IPS-20b (cell line): Measurements from ENCODE around the gene LSM7.
"Not testable (repeated sequence)": the region's sequence is repeated elsewhere in the genome, so short reads cannot be mapped to it uniquely, and the experiment has no call there.

Experiments
- H3K27ac ChIP-seq: one replicate; pipeline ENCODE4 v1.5.1; 2013; ENCODE audit warnings: low read length
- H3K27me3 ChIP-seq: 2 replicates; pipeline ENCODE4 v1.6.1; 2013; ENCODE audit warnings: mild to moderate bottlenecking, low read length, inconsistent platforms; ENCODE audit not compliant: insufficient read depth
- H3K36me3 ChIP-seq: 2 replicates; pipeline ENCODE4 v1.6.1; 2013; ENCODE audit warnings: low read depth, mild to moderate bottlenecking, inconsistent platforms, low read length, moderate library complexity; ENCODE audit not compliant: insufficient read depth
- H3K4me1 ChIP-seq: 2 replicates; pipeline ENCODE4 v1.6.1; 2013; ENCODE audit warnings: mild to moderate bottlenecking, control low read depth, inconsistent platforms, low read length, moderate library complexity; ENCODE audit not compliant: insufficient read depth
- H3K4me3 ChIP-seq: 2 replicates; pipeline ENCODE4 v1.5.1; 2013; ENCODE audit warnings: mild to moderate bottlenecking, low read length, inconsistent platforms
- H3K9ac ChIP-seq: 2 replicates; pipeline ENCODE4 v1.6.1; 2013; ENCODE audit warnings: low read depth, mild to moderate bottlenecking, inconsistent platforms, low read length, moderate library complexity
- H3K9me3 ChIP-seq: 2 replicates; pipeline ENCODE4 v1.6.1; 2013; ENCODE audit warnings: mild to moderate bottlenecking, low read depth, low read length, inconsistent platforms; ENCODE audit not compliant: insufficient read depth

Gene LSM7

GRCh38 chr19:2287585-2288337, 40.6 kb downstream of the LSM7 start:
- no peak overlapping the region for H3K9ac ChIP-seq
- H3K27ac ChIP-seq: no peak overlapping the region
- peaks cover 85% of the 10 kb centered on the region for H3K27me3 ChIP-seq
- H3K9me3 ChIP-seq: no peaks in the 10 kb centered on the region; the same call in 1 of the 2 replicates
- no peaks in the 10 kb centered on the region; the same call in 1 of the 2 replicates for H3K4me1 ChIP-seq
- H3K4me3 ChIP-seq: no peak overlapping the region
- no peaks in the 10 kb centered on the region for H3K36me3 ChIP-seq

GRCh38 chr19:2286402-2287140, 41.8 kb downstream of the LSM7 start:
- Histone ChIP-seq H3K9ac (no peak overlapping the region), H3K9me3 (no peaks in the 10 kb centered on the region; the same call in 1 of the 2 replicates), H3K36me3 (no peaks in the 10 kb centered on the region), H3K4me3 (no peak overlapping the region), H3K4me1 (no peaks in the 10 kb centered on the region; the same call in 1 of the 2 replicates), H3K27ac (no peak overlapping the region), H3K27me3 (peaks cover 85% of the 10 kb centered on the region)

GRCh38 chr19:2283835-2284507, 44.4 kb downstream of the LSM7 start:
- Histone ChIP-seq H3K36me3 (no peaks in the 10 kb centered on the region), H3K27me3 (peaks cover 60% of the 10 kb centered on the region), H3K9me3 (no peaks in the 10 kb centered on the region), H3K4me1 (no peaks in the 10 kb centered on the region; the same call in 1 of the 2 replicates), H3K9ac (no peak overlapping the region), H3K4me3 (no peak overlapping the region), H3K27ac (no peak overlapping the region)

- Histone ChIP-seq H3K4me3 (peak overlapping the region; percentile 54; the same call in 1 of the 2 replicates), H3K4me1 (no peaks in the 10 kb centered on the region; the same call in 1 of the 2 replicates), H3K27me3 (peaks cover 49% of the 10 kb centered on the region), H3K9me3 (no peaks in the 10 kb centered on the region), H3K36me3 (no peaks in the 10 kb centered on the region), H3K9ac (no peak overlapping the region), H3K27ac (no peak overlapping the region)
These were observed 45.5 kb downstream of the LSM7 start for GRCh38 chr19:2282862-2283237.

GRCh38 chr19:2282062-2282861, 46.1 kb downstream of the LSM7 start, which contains the start of gene PEAK3:
Gene PEAK3, minus strand, starts transcription at chr19:2282175. Its CDS starts 1,244 bp downstream, at chr19:2280931.
- H3K4me3 ChIP-seq: peak within 1 kb of the TSS; percentile 54; the same call in 1 of the 2 replicates

DNA sequence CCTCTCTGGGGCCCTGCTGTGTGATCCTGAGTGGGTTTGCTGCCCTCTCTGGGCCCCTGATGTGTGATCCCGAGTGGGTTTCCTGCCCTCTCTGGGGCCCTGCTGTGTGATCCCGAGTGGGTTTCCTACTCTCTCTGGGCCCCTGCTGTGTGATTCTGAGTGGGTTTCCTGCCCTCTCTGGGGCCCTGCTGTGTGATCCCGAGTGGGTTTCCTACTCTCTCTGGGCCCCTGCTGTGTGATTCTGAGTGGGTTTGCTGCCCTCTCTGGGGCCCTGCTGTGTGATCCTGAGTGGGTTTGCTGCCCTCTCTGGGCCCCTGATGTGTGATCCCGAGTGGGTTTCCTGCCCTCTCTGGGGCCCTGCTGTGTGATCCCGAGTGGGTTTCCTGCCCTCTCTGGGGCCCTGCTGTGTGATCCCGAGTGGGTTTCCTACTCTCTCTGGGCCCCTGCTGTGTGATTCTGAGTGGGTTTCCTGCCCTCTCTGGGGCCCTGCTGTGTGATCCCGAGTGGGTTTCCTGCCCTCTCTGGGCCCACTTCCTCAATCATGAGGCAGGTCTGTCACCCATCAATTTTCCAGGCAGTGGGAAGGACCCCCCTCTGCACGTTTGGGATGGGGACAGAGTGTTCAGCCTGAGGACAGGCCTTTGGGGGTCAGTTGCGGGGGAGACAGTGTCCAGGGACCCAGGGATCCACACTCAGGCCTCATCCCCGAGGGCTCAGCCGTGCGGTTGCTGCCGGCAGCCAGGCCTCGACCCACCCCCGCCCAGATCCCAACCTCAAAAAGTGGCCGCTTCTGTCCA, 46.9 kb downstream of the LSM7 start:
- H3K4me3 ChIP-seq: peak overlapping the region; percentile 54; the same call in 1 of the 2 replicates
- H3K27me3 ChIP-seq: peaks cover 35% of the 10 kb centered on the region
- H3K9ac ChIP-seq, H3K36me3 ChIP-seq, H3K4me1 ChIP-seq, H3K27ac ChIP-seq, H3K9me3 ChIP-seq: not testable (repeated sequence)

More at GRCh38 chr19:2282062-2282861, 46.1 kb downstream of the LSM7 start, which contains the start of gene PEAK3:
- no peak within 1 kb of the TSS for H3K9ac ChIP-seq
- no peak within 1 kb of the TSS for H3K27ac ChIP-seq
- H3K4me1 ChIP-seq: no peaks in the 10 kb centered on the region; the same call in 1 of the 2 replicates
- H3K27me3 ChIP-seq: peaks cover 43% of the 10 kb centered on the region
- no peaks in the 10 kb centered on the region for H3K9me3 ChIP-seq
- H3K36me3 ChIP-seq: no peaks in the 10 kb centered on the region

DNA sequence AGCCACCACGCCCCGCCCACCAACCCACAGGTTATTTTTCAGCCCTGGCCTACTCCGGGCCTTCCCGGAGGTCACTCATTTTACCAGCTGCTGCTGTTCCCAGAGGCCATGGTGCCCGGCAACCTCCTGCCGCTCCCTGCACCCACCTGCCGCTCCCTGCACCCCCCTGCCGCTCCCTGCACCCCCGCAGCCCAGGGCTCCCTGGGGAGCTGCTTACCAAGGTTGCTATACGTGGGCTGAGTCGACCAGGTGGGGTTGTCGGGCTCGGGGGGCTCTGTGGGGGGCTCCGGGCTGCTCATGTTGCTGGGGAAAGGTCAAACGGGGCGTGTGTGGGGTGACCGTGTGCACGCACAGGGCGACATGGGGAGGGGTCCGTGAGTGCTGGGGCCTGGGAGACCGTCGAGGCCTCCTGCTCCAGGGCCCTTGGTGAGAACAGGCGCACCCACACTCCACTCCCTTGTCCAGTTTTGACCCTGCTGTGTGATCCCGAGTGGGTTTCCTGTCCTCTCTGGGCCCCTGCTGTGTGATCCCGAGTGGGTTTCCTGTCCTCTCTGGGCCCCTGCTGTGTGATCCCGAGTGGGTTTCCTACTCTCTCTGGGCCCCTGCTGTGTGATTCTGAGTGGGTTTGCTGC, 47.6 kb downstream of the LSM7 start:
- no peak overlapping the region for H3K27ac ChIP-seq
- no peaks in the 10 kb centered on the region; the same call in 1 of the 2 replicates for H3K4me1 ChIP-seq
- no peaks in the 10 kb centered on the region for H3K36me3 ChIP-seq
- H3K27me3 ChIP-seq: peaks cover 28% of the 10 kb centered on the region
- H3K9me3 ChIP-seq: no peaks in the 10 kb centered on the region
- no peak overlapping the region for H3K9ac ChIP-seq
- no peak overlapping the region for H3K4me3 ChIP-seq

- Histone ChIP-seq H3K4me3 (no peak overlapping the region), H3K27ac (no peak overlapping the region), H3K9me3 (no peaks in the 10 kb centered on the region), H3K27me3 (peaks cover 20% of the 10 kb centered on the region), H3K36me3 (0 out of 2 replicates have a peak, but pooled peaks cover 3% of the 10 kb centered on the region), H3K9ac (no peak overlapping the region), H3K4me1 (no peaks in the 10 kb centered on the region; the same call in 1 of the 2 replicates)
These were observed 49.8 kb downstream of the LSM7 start for GRCh38 chr19:2278459-2279158.

- peaks cover 16% of the 10 kb centered on the region for H3K36me3 ChIP-seq
- no peak overlapping the region for H3K4me3 ChIP-seq
- no peaks in the 10 kb centered on the region; the same call in 1 of the 2 replicates for H3K4me1 ChIP-seq
- H3K27ac ChIP-seq: no peak overlapping the region
- no peaks in the 10 kb centered on the region for H3K9me3 ChIP-seq
- peaks cover 7% of the 10 kb centered on the region for H3K27me3 ChIP-seq
- no peak overlapping the region for H3K9ac ChIP-seq
These were observed 51.2 kb downstream of the LSM7 start for GRCh38 chr19:2277138-2277537.
